GM19467 (cell line): ENCODE measurements around the gene FIBP.

ENCODE experiments used
- ATAC-seq: cut with Tn5 transposase; IDR thresholded peaks from one replicate; pipeline ENCODE4 v1.9.1; 2021; ENCODE audit warnings: mild to moderate bottlenecking, moderate library complexity; ENCODE audit not compliant: unreplicated experiment

Gene FIBP

GRCh38 chr11:65860278-65861164 lies 27.8 kb downstream of the FIBP start, which contains the start of gene MUS81:
MUS81 (plus strand) TSS chr11:65860433; CDS start chr11:65860754, 321 bp downstream.
- ATAC-seq, result no peak

- no peak for ATAC-seq
Measured at GRCh38 chr11:65859812-65860277, 28.4 kb downstream of the FIBP start.

- ATAC-seq, result peak; percentile 40
Measured at GRCh38 chr11:65859095-65859811, 29.0 kb downstream of the FIBP start.

GRCh38 chr11:65858681-65859087 lies 29.6 kb downstream of the FIBP start:
- ATAC-seq, result no peak

GRCh38 chr11:65857853-65858680 lies 30.2 kb downstream of the FIBP start, which contains the start of gene CFL1:
CFL1 (minus strand) TSS chr11:65858180; CDS start chr11:65858099, 81 bp downstream.
- ATAC-seq, result peak; percentile 44

GRCh38 chr11:65857500-65857852 lies 30.8 kb downstream of the FIBP start:
- peak; percentile 3 for ATAC-seq

- ATAC-seq, result no peak
Measured at GRCh38 chr11:65856689-65857499, 31.4 kb downstream of the FIBP start.

- no peak for ATAC-seq
Measured at GRCh38 chr11:65855927-65856363, 32.3 kb downstream of the FIBP start.

GRCh38 chr11:65854852-65855837 lies 33.1 kb downstream of the FIBP start:
- no peak for ATAC-seq

- no peak for ATAC-seq
Measured at GRCh38 chr11:65854161-65854592, 34.1 kb downstream of the FIBP start.

GRCh38 chr11:65853246-65853979 lies 34.9 kb downstream of the FIBP start:
- no peak for ATAC-seq

GRCh38 chr11:65852508-65853245 lies 35.6 kb downstream of the FIBP start:
- ATAC-seq, result no peak

- ATAC-seq, result no peak
Measured at GRCh38 chr11:65851811-65852507, 36.3 kb downstream of the FIBP start.

- no peak for ATAC-seq
Measured at GRCh38 chr11:65851083-65851579, 37.1 kb downstream of the FIBP start.

- ATAC-seq, result no peak
Measured at GRCh38 chr11:65850217-65851082, 37.8 kb downstream of the FIBP start.

- ATAC-seq, result no peak
Measured at GRCh38 chr11:65849771-65850216, 38.5 kb downstream of the FIBP start.
